GM19328 (cell line): Measurements from ENCODE around the gene URM1.

ENCODE experiments used
- ATAC-seq: cut with Tn5 transposase; IDR thresholded peaks from one replicate; pipeline ENCODE4 v1.9.1; 2021; ENCODE audit warnings: mild to moderate bottlenecking, moderate library complexity; ENCODE audit not compliant: unreplicated experiment

URM1 gene

DNA sequence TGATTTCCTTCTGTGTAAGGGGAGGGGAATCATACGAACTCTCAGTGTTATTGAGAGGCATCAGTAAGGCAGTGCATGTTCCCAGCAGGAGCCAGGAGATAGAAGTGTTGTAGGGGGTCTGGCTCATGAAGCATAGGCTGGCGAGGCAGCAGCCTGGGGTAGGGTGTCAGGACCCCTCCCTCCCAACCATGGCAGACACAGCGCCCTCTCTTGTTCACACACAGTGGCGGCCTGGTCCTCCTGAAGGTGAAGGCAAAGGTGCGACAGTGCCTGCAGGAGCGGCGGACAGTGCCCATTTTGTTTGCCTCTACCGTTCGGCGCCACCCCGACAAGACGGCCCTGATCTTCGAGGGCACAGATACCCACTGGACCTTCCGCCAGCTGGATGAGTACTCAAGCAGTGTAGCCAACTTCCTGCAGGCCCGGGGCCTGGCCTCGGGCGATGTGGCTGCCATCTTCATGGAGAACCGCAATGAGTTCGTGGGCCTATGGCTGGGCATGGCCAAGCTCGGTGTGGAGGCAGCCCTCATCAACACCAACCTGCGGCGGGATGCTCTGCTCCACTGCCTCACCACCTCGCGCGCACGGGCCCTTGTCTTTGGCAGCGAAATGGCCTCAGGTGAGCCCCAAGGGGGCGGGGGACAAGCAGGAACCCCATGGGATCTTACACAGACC, 26.1 kb upstream of the URM1 start:
- ATAC-seq, result no peak

DNA sequence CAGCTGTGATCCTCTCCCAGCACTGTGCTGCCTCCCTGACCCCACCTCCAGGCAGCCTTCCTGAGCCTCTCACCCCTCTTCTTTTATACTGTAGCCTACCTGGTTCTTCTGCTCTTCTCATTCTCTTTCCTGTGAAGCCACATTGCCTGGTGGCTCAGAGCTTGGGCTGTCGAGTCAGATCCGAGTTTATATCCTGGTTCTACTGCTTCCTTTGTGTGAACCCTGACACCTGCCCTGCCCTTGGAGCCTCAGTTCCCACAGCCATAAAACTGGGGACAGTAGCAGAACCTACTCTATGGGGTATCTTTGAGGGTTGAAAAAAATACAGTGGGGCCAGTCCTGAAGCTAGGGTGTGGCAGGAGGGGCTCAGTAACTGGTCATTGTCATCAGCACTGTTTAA, 22.0 kb upstream of the URM1 start:
- ATAC-seq, result no peak

DNA sequence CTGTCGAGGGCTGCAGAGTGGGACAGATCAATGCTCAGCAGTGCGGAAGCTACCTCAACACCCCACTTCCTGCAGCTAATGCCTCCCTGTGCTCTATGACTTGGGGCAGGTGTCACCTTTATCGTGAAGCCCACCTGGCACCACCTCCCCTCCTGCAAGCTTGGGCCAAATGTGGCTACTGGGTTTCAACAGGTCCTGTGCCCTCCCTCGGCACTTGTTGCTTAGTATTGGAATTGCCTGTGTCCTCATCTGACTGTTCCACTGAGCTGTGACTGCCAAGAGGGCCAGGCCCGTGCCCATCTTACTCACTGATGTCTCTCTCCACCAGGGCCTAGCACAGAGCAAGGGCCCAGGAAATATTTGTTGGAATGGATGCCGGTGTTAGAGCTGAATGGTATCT, 21.4 kb upstream of the URM1 start:
- ATAC-seq, result no peak

DNA sequence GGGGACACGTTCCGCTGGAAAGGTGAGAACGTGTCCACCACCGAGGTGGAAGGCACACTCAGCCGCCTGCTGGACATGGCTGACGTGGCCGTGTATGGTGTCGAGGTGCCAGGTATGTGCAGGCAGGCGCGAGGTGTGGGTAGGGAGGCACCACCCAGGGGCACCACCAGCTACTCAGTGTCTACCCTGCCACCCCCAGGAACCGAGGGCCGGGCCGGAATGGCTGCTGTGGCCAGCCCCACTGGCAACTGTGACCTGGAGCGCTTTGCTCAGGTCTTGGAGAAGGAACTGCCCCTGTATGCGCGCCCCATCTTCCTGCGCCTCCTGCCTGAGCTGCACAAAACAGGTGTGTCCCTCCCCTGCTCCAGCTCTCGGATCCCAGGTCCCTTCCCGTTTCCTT, 15.7 kb upstream of the URM1 start:
- ATAC-seq, result no peak

DNA sequence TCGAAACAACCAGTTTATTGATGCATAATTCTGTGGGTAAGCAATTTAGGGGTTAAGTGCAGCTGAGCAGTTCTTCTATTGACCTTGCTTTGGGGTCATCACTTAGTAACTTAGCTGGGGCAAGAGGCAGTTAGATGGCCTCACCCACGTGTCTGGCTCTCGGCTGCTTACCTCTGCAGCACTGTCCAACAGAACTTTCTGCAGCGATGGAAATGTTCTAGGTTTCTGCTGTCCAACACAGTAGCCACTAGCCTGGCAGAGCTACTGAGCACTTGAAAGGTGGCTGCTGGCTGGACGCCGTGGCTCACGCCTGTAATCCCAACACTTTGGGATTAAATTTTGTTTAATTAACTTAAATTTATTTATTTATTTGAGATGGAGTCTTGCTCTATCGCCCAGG, 13.1 kb upstream of the URM1 start:
- no peak for ATAC-seq

DNA sequence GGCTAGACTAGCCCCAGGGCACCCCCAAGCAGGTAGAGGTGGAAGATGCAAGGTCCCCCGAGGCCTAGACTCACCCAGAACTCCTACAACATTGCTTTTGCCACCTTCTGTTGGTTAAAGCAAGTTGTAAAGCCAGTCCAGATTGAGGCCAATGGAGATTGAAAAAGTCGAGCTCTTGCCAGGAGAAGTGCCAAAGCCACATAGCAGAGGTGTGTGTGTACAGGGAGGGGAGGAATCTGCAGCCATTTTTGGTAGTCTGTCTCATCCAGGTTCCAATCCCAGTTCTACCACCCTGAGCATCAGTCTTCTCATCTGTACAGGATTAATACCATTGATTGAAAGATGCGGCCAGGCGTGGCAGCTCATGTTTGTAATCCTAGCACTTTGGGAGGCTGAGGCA, 12.3 kb upstream of the URM1 start:
- no peak for ATAC-seq

DNA sequence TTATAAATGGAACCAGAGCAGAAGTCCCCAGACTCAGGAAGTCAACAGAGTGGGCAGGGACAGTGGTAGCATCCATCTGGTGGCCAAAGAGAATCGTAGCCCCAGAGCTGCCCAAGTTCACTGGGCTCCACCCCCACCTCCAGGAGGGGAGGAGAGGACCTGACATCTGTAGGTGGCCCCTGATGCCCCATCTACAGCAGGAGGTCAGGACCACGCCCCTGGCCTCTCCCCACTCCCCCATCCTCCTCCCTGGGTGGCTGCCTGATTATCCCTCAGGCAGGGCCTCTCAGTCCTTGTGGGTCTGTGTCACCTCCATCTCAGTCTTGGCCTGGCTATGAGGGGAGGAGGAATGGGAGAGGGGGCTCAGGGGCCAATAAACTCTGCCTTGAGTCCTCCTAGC, 10.3 kb upstream of the URM1 start:
- ATAC-seq, result no peak

DNA sequence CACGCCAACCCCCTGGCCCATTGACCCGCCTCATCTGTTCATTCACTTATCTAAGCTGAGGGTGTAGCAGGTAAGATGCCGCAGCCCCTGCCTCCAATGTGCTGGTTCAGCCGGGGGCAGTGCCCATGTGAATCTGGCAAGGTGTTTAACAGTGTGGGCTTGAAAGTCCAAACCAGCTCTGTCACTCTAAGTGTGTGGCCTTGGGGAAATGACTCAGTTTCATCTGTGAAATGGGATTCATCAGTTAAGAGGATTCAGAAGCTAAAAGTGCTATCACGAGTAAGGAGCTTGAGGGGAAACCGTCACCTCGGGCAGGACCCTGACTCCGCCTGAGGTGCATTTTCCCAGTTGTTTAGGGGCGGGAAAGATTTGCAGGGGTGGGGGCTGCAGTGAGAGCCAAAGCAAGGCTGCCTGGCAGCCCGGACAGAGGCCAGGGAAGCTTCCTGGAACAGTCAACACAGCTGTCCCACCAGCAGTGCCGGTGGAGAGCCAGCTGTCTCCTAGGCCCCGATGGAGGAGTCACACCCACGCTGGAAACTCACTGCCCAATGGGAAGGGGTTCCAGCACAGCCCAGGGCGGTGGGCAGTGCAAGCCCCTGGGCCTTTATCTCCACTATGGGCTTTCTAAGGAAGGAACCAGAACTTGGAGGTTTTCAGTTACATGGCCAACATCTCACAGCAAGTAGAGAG, 9.7 kb upstream of the URM1 start:
- no peak for ATAC-seq

DNA sequence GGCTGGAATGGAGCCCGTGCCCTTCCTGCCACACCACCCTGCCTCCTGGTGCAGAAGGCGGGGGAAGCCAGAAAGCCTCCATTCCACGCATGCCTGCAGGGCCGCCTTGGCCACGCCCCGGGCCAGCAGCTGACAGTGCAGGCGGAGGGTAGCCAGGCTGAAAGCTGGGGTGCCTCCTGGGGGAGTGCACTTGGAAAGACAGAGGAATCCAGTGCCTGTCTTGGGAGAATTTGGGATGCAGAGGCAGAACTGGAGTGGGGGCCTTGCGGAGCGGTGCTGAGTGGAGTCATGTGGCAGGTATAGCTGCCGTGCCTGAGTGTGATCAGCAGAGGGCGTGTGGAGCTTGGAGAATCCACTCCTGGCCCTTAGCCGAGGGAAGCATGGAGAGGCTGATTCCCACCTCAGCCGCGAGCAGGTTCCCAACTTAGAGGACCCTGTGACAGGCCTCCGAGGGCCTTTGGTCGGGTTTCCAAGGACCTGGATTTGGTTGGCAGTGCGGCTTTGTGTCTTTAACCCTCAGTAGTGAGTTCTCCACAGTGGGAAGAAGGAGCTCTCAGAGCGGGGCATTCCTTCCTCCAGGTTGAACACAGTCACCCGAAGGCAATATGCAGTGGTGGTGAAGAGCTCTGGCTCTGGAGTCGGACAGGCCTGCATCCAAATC, 9.1 kb upstream of the URM1 start:
- no peak for ATAC-seq

DNA sequence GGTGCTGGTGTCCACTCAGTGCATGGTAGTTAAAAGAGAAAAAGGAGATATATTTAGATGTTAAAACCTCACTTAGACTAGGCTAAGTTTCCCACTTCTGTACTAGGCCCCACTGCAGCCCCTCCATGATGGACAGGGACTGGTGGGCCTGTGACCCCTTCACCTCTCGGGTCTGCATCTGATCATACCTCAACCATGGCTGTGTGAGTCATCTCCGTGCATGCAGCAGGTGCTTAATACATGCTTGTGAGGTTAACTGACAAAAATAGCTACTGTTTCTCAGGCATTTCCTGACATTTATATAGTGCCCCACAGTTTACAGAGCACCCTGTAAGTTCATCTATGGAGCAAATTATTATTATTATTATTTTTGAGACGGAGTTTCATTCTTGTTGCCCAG, 8.4 kb upstream of the URM1 start:
- no peak for ATAC-seq

DNA sequence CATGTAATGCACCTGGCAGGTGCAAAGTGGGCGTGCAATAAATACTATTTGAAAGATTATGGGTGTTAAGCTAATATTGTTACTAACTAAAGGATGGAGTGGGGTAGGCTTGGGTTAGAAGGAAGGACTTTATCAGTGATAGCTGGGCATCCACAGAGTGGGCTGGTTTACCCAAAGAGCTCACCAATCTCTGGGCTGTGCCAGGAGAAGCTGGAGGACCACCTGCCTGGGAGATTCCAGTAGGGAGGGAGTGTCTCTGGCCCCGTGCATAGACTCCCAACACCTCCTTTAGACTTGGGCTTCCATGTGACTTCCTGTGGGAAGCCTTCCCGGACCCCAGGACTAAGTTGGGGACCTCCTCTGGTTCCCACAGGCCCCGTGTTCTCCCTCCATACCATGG, 5.6 kb upstream of the URM1 start:
- no peak for ATAC-seq

DNA sequence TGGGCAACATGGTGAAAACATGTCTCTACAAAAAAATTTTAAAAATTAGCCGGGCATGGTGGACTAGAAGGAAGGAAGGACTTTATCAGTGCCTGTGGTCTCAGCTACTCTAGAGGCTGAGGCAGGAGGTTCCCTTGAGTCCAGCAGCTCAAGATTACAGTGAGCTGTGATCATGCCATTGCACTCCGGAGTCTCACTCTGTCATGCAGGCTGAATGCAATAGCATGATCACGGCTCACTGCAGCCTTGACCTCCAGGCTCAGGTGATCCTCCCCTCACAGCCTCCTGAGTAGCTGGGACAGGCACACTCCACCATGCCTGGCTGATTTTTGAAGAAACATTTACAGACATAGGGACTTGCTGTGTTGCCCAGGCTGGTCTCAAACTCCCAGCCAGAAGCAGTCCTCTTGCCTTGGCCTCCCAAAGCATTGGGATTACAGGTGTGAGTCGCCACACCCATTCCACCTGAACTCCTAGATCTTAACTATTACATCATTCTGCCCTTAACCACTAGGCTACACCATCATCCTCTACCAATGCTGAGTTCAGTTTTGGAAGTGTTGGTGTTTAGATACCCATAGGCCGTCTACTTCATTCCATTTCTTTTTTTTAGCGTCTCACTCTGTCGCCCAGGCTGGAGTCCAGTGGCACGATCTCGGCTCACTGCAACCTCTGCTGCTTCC, 2.0 kb upstream of the URM1 start:
- ATAC-seq, result no peak

DNA sequence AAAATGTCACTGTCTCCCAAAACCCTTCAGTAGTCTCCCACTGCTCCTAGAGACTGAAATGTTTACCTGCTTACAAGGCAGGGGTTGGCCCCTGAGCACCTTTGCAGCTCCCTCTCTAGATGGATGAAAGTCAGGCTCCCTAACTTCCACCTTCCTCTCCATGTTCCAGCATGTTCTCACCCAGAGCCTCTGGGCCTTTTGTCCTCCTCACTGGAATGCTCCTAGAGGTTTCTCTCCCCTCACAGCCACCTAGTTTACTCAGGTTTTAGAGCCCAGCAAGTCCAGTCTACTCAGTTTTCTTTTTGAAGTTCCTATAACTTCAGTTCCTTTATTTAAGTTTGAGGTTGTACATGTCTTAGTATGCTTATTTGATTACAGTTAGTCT, 815 bp upstream of the URM1 start:
- no peak for ATAC-seq

DNA sequence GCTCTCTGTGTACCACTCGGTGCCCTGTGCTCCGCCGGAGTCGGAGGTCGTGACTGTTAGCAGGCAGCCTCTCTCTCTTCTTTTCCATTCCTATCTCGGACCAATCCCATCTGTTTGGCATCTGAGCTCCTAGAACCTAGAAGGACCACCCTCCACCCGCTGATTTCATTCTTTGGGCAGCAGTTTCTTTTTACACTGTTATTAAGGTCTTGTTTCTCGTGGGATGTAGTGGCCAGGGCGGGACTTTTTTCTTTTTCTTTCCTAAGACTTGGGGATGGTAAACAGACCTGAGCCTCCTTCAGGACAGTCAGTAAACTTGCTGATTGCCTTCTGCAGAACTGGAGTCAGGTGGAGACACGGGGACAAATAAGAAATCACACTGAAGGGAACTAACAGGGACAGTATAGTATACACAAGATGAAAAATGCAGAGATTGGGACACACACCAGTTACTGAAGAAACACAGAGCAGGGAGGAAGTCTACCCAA, 500 bp downstream of the URM1 start:
- ATAC-seq, result no peak

DNA sequence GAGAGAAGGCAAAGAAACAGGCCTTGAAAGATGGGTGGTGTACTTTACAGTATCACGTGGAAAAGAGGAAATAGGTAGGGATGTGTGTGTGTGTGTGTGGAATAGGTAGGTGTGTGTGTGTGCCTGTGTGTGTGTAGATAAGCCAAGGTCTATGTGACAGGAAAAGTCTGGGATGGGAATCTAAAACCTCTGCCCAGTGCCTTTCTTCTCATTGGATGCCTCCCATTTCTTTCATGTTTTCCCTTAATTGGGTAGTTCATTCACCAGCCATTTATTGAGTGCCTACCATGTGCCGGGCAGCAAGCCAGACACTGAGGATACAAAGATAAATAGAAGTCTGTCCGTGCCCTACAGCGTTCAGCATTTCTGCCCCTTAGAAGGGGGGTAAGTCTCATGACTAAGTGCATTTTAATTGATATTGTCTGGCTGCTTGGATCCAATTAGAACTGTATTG, 1.0 kb downstream of the URM1 start:
- ATAC-seq, result no peak

DNA sequence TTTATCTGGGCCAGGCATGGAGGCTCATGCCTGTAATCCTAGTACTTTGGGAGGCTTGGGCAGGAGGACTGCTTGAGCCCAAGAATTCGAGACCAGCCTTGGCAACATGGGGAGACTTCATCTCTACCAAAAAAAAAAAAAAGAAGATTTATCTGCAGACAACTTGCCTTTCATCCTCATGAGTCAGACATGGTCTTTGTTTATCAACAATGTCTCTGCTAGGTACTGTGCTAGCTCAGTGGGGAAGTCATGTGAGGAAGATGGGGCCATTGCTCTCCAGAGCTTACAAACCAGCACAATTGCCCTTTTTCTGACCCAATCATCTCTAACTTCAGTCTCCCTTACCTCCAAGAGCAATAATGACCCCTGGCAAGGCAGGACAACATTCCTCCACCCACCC, 1.6 kb downstream of the URM1 start:
- ATAC-seq, result no peak

DNA sequence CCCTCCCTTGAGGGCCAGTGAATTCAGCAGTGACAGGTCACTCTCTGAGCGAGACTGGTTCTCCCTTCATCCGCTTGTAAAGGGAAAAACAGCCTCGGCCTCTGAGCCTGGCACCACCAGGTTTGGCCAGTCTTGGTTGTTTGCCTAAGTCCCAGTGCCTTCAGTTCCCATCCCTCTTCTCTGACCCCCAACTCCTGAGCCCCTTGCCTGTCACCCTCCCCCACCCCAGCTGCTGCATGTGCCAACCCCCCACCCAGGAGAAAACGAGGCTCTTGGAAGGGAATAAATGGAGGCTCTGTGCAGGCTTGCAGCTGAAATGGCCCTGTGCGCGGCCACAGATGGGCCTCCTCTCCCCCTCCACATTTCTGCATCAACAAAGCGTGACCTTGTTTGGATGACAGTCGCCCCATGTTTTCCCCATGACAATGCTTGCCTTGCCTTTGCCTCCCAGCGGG, 3.1 kb downstream of the URM1 start:
- ATAC-seq, result no peak

DNA sequence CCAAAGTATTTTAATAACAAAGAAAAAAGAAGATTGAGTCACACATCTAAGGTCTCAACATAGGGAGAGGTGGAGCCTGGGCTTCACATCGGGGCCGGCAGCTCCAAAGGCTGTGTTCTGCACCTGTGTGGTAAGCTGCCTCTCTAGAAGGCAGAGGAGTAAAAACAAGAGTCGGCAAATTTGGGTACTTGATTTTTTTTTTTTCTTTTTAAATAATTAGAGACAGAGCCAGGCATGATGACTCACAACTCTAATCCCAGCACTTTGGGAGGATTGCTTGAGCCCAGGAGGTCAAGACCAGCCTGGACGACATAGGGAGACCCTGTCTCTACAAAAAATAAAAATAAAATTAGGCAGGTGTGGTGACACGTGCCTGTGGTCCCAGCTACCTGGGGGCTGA, 4.7 kb downstream of the URM1 start:
- ATAC-seq, result no peak

DNA sequence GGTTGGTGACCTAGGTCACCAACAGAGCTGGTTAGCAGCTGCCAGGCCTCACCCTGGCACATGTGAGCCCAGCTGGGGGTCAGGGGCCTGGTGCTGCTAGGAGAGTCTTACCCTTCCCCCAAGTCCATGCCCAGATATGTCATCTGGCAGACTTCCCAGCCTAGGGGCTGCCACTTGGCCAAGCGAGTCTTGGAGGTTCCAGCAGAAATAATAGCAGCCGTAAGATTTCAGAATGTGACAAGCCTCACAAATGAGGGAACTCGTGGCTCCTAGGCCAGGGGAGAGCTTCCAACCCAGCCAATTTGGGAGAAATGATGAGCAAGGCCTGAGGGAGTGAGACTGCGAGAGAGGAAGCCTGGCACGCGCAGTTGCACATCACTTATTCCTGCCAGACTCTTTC, 11.1 kb downstream of the URM1 start:
- ATAC-seq, result no peak

DNA sequence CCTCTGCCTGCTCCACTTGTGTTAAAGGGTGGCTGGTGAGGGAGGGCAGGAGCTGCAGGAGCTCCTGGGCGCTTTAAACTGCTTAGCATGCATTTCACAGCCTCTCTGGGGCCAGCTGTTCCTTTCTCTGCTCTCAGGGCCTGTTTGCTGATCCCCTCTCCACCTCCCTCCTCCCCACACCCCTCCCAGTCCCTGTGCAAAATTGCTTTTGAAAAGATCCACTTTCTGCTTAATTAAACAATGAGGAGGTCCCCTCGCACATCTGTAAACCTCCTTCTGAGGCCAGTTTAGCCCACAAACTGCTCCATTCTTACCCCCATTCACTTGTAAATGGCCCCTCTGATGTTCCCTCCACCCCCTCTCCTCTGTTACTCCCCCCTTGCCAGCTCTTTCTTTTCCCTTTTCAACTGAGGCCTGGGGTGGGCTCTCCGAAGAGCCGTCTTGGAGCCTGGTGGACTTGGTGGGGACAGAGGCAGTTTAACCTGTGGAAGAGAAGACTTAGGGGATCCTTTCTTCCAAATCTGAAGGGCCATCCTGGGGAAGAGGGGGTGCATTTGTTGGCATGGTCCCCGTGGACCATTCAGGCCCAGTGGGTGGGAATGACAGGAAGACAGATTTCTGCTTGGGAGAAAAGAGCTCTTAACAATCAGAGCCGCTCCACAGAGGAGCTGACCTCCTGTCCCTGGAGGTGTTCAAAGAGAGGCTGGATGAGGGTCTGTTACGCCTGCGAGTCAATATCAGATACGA, 12.0 kb downstream of the URM1 start:
- no peak for ATAC-seq

DNA sequence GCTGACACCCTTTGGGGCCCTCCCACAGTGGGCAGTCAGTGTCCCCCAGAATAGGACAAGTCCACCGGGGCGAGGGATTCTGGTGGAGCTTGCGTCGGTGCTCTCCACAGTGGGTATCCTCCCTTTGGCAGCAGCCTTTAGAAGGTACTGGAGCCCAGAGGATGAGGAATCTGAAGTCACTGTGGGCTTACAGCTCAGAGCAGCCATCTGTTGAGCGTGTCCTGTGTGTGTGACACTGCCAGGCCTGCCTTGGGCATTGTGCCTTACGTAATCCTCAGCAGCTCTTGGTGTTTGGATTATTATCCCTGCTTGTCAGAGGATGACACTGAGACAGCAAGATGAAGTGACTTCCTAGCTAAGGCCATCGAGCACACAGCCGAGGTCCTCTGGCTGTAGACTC, 12.6 kb downstream of the URM1 start:
- ATAC-seq, result no peak
